ENCODE measurements around the gene CLDN7. TPM values are rescaled to one million over a fixed set of nuclear protein-coding genes. Genes with fewer than 3 reads are reported as not detected.

CLDN7 gene
- total RNA-seq, 4 donors from 2014 or later, result 3.0 to 9.0 (median 7.4) TPM

- DNase-seq (ENCODE audit: low spot score) (no peak), ATAC-seq (ENCODE audit: low FRiP score) (no peak)
- TF ChIP-seq CTCF (IDR thresholded peaks at IDR 0.05), result no peak
These were observed 21.1 kb downstream of the CLDN7 start for GRCh38 chr17:7241090-7241733.

- no peak for TF ChIP-seq CTCF (IDR thresholded peaks at IDR 0.05)
- ATAC-seq (ENCODE audit: low FRiP score) (no peak), DNase-seq (ENCODE audit: low spot score) (no peak)
These were observed 21.9 kb downstream of the CLDN7 start for GRCh38 chr17:7240375-7240774.

- no peak for TF ChIP-seq CTCF (IDR thresholded peaks at IDR 0.05)
- DNase-seq (ENCODE audit: low spot score) (peak; percentile 92), ATAC-seq (ENCODE audit: low FRiP score) (peak; percentile 77)
These were observed 22.9 kb downstream of the CLDN7 start, which contains the start of gene PHF23 for GRCh38 chr17:7239091-7240027. Gene PHF23 (minus strand): TSS chr17:7239457. CDS start chr17:7239279, 178 bp downstream.

GRCh38 chr17:7238420-7239090 lies 23.7 kb downstream of the CLDN7 start:
- no peak for TF ChIP-seq CTCF (IDR thresholded peaks at IDR 0.05)
- DNase-seq (ENCODE audit: low spot score) (no peak), ATAC-seq (ENCODE audit: low FRiP score) (no peak)

GRCh38 chr17:7237761-7238419 lies 24.4 kb downstream of the CLDN7 start:
- no peak for TF ChIP-seq CTCF (IDR thresholded peaks at IDR 0.05)
- DNase-seq (ENCODE audit: low spot score) (no peak), ATAC-seq (ENCODE audit: low FRiP score) (peak; percentile 17)

GRCh38 chr17:7237266-7237760 lies 25.0 kb downstream of the CLDN7 start:
- DNase-seq (ENCODE audit: low spot score) (no peak), ATAC-seq (ENCODE audit: low FRiP score) (no peak)
- TF ChIP-seq CTCF (IDR thresholded peaks at IDR 0.05), result no peak
